Measurements from ENCODE around the gene INTS1. TPM values are rescaled to one million over a fixed set of nuclear protein-coding genes. Genes with fewer than 3 reads are reported as not detected.

INTS1 gene
- total and polyA plus RNA-seq, 4 donors = 31.2 to 121 (median 46.0) TPM

DNA sequence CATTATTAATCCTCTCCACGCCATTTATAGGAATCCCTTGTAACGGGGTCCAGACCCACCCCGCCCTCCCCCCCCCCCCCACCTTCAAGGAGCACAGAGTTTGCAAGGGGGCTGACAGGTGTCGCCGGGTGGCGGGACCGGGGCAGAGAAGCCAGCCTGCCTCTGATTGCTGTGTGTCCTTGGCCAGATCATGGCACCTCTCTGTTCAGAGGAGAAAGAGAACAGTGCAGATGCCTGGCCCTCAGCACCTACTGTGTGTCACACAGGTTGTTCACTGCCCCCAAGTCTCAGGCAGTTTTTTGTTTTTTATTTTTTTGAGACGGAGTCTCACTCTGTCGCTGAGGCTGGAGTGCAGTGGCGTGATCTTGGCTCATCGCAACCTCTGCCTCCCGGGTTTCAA lies 39.5 kb downstream of the INTS1 start:
- peaks cover 2 to 14% (median 6%) of the 10 kb centered on the region in 5 donors for H3K4me1 ChIP-seq (ENCODE audit: control insufficient read depth in 5 of 5, insufficient read depth in 5 of 5, low read length in 5 of 5)
- no peak overlapping the region for H3K27ac ChIP-seq (ENCODE audit: low read depth in 1 of 2, low read length in 1 of 2)
- ATAC-seq (ENCODE audit: insufficient read depth, low FRiP score) (no peak), DNase-seq (no peak)
- peaks cover 0 to 17% (median 0%) of the 10 kb centered on the region in 4 donors for H3K36me3 ChIP-seq (ENCODE audit: control insufficient read depth in 4 of 4, insufficient read depth in 4 of 4, low read length in 4 of 4)
- TF ChIP-seq, protein P1, sequence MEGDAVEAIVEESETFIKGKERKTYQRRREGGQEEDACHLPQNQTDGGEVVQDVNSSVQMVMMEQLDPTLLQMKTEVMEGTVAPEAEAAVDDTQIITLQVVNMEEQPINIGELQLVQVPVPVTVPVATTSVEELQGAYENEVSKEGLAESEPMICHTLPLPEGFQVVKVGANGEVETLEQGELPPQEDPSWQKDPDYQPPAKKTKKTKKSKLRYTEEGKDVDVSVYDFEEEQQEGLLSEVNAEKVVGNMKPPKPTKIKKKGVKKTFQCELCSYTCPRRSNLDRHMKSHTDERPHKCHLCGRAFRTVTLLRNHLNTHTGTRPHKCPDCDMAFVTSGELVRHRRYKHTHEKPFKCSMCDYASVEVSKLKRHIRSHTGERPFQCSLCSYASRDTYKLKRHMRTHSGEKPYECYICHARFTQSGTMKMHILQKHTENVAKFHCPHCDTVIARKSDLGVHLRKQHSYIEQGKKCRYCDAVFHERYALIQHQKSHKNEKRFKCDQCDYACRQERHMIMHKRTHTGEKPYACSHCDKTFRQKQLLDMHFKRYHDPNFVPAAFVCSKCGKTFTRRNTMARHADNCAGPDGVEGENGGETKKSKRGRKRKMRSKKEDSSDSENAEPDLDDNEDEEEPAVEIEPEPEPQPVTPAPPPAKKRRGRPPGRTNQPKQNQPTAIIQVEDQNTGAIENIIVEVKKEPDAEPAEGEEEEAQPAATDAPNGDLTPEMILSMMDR (IDR thresholded peaks at IDR 0.05; ENCODE audit: control extremely low read depth, extremely low read depth) = no peak
- no peaks in the 10 kb centered on the region for H3K27me3 ChIP-seq (ENCODE audit: control insufficient read depth in 3 of 3, insufficient read depth in 3 of 3, low read length in 2 of 3)
- 83 to 88% methylated on average over 12 of the region's 12 CpGs for WGBS, 2 donors
- no peak overlapping the region for H3K9ac ChIP-seq (ENCODE audit: insufficient read depth in 1 of 2, low read length in 2 of 2)
- H3K9me3 ChIP-seq (ENCODE audit: control insufficient read depth in 4 of 4, insufficient read depth in 3 of 4, low read length in 3 of 4) = no peaks in the 10 kb centered on the region
- H3K4me3 ChIP-seq = no peak overlapping the region

DNA sequence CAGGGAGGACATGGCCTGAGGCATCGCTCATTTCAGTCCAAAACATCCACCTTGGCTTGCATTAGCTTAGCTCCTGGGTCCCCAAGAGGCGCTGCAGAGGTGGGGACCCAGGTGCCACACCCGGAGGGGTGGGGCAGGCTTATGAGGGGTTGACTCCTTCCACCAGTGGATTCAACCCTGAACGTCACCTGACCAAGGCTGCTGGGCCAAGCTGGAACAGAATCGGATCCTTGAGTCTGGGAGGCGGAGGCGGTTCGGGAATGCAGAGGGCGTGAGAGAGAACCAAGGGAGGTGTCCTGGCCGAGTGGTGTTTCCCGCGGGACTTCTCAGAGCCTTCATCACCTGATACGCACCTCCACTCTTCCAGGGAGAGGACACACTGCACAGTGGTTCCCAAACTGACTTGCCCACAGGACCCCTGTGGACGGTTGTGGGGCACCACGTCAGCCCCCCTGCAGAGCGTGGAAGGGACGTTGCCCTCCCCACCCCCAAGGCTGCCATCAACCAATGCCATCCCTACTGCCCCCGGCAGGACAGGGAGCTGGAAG lies 40.4 kb downstream of the INTS1 start:
- peaks cover 2 to 19% (median 6%) of the 10 kb centered on the region in 5 donors for H3K4me1 ChIP-seq (ENCODE audit: control insufficient read depth in 5 of 5, insufficient read depth in 5 of 5, low read length in 5 of 5)
- no peak for ATAC-seq (ENCODE audit: insufficient read depth, low FRiP score)
- H3K4me3 ChIP-seq = no peak overlapping the region

DNA sequence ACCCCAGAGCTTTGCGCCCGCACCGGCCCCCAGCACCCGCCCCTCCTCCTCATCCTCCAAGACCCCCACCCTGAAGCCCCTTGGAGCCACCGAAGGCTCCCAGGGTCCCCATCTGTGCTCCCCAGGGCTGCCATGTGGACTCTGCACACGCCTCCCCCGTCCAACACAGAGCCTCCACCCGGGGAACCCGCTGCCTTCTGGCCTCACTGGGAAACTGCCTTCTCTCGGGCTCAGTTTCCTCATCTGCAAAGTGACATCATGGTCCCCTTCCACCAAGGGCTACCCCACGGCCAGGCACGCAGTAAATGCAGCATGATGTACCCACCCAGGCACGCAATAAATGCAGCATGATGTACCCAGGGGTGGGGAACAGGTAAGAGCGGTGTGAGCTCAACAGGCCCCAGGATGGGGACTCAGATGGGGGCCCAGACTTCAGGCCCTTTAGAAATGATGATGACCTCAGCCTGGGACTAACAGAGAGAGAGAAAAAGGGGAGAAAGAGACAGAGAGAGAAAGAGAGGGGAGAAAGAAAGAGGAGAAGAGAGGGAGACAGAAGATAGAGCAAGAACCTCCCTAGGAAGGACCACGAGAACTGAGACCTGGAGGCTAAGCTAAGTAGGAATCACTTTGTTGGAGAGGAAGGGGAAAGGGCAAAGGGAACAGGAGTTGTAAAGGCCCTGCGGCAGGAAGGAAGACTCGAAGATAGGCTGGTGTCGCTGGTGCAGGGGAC lies 42.4 kb downstream of the INTS1 start:
- no peak overlapping the region for H3K9ac ChIP-seq (ENCODE audit: insufficient read depth in 1 of 2, low read length in 2 of 2)
- DNase-seq = no peak

More for the DNA sequence above, 40.4 kb downstream of the INTS1 start:
- Histone ChIP-seq H3K27me3 (ENCODE audit: control insufficient read depth in 3 of 3, insufficient read depth in 3 of 3, low read length in 2 of 3) (no peaks in the 10 kb centered on the region), H3K36me3 (ENCODE audit: control insufficient read depth in 4 of 4, insufficient read depth in 4 of 4, low read length in 4 of 4) (peaks cover 0 to 8% (median 0%) of the 10 kb centered on the region in 4 donors), H3K9me3 (ENCODE audit: control insufficient read depth in 4 of 4, insufficient read depth in 3 of 4, low read length in 3 of 4) (no peaks in the 10 kb centered on the region), H3K27ac (ENCODE audit: low read depth in 1 of 2, low read length in 1 of 2) (no peak overlapping the region), H3K9ac (ENCODE audit: insufficient read depth in 1 of 2, low read length in 2 of 2) (no peak overlapping the region)
- DNase-seq = no peak
- TF ChIP-seq, protein P1 (IDR thresholded peaks at IDR 0.05; ENCODE audit: control extremely low read depth, extremely low read depth) = no peak
- WGBS, 2 donors = 66 to 83% methylated on average over 18 of the region's 18 CpGs

More for the DNA sequence above, 42.4 kb downstream of the INTS1 start:
- no peak for ATAC-seq (ENCODE audit: insufficient read depth, low FRiP score)
- WGBS, 2 donors = 61% methylated on average over 18 of the region's 18 CpGs
- Histone ChIP-seq H3K4me1 (ENCODE audit: control insufficient read depth in 5 of 5, insufficient read depth in 5 of 5, low read length in 5 of 5) (peaks cover 4 to 33% (median 13%) of the 10 kb centered on the region in 5 donors), H3K36me3 (ENCODE audit: control insufficient read depth in 4 of 4, insufficient read depth in 4 of 4, low read length in 4 of 4) (no peaks in the 10 kb centered on the region), H3K27me3 (ENCODE audit: control insufficient read depth in 3 of 3, insufficient read depth in 3 of 3, low read length in 2 of 3) (no peaks in the 10 kb centered on the region), H3K4me3 (no peak overlapping the region), H3K9me3 (ENCODE audit: control insufficient read depth in 4 of 4, insufficient read depth in 3 of 4, low read length in 3 of 4) (no peaks in the 10 kb centered on the region), H3K27ac (ENCODE audit: low read depth in 1 of 2, low read length in 1 of 2) (no peak overlapping the region)
- TF ChIP-seq, protein P1 (IDR thresholded peaks at IDR 0.05; ENCODE audit: control extremely low read depth, extremely low read depth) = no peak

Data from lung (tissue), 12 donors.